ENCODE results near the gene PUS1. TPM values are rescaled to one million over a fixed set of nuclear protein-coding genes. Genes with fewer than 3 reads are reported as not detected.

Gene PUS1
- total and polyA plus RNA-seq, 2 of the 8 experiments (the other 6 are each of a cell fraction or from before 2014, with no cell fraction given) = 48.1 to 81.2 TPM

- WGBS, 2 experiments (ENCODE audit: extremely low coverage in 1 of 2, insufficient coverage in 1 of 2, insufficient read length in 1 of 2, insufficient replicate concordance in 2 of 2, low coverage in 1 of 2, low lambda C conversion rate in 2 of 2, missing lambda C conversion rate in 1 of 2) = 80% methylated on average over 8 of the region's 8 CpGs; no CpG with 5 or more reads in 1 of the 2 experiments
- Histone ChIP-seq H4K20me1 (replicated peaks in 1 of 2; ENCODE audit: control insufficient read depth in 1 of 2, insufficient read depth in 2 of 2, low read length in 2 of 2) (peaks cover 9 to 20% of the 10 kb centered on the region in 2 experiments), H2BK20ac (ENCODE audit: low read length) (no peak overlapping the region), H3K56ac (replicated peaks; ENCODE audit: insufficient read length, low read depth, low read length) (no peak overlapping the region), H3K23ac (ENCODE audit: insufficient read length) (no peak overlapping the region), H2BK120ac (replicated peaks; ENCODE audit: low read depth, low read length) (no peak overlapping the region), H3K4me1 (replicated peaks in 1 of 4; ENCODE audit: control insufficient read depth in 3 of 4, insufficient read depth in 4 of 4, low read length in 3 of 4) (peaks cover 0 to 7% (median 0%) of the 10 kb centered on the region in 4 experiments; a peak in 2 of 7 replicates), H3K36me3 (ENCODE audit: control insufficient read depth in 2 of 4, insufficient read depth in 4 of 4, low read length in 3 of 4) (peaks cover 2 to 11% (median 6%) of the 10 kb centered on the region in 4 experiments; a peak in 4 of 8 replicates), H4K91ac (replicated peaks; ENCODE audit: insufficient read length, low read length) (no peak overlapping the region), H3K9me3 (ENCODE audit: insufficient read depth in 2 of 2, low read depth in 1 of 2, low read length in 1 of 2) (no peaks in the 10 kb centered on the region), H2BK15ac (ENCODE audit: low read length) (no peak overlapping the region), H3K4me3 (ENCODE audit: extremely low read depth in 1 of 4, insufficient read depth in 2 of 4, low read depth in 3 of 4, low read length in 4 of 4) (no peak overlapping the region), H3K4me2 (ENCODE audit: insufficient read depth in 1 of 2, low read depth in 2 of 2, low read length in 2 of 2) (no peak overlapping the region), H2AK5ac (ENCODE audit: low read depth, low read length) (no peak overlapping the region), H2AFZ (ENCODE audit: low read length) (no peak overlapping the region), H3K18ac (ENCODE audit: extremely low read depth, low read length) (no peak overlapping the region), H2BK5ac (ENCODE audit: low read depth, low read length) (no peak overlapping the region), H3K23me2 (ENCODE audit: low read depth, low read length) (no peaks in the 10 kb centered on the region), H3K9ac (replicated peaks in 1 of 4; ENCODE audit: extremely low read depth in 1 of 4, low read depth in 3 of 4, low read length in 3 of 4) (no peak overlapping the region), H3K79me1 (ENCODE audit: low read depth, low read length) (peaks cover 21% of the 10 kb centered on the region), H3K4ac (replicated peaks; ENCODE audit: insufficient read length, low read depth, low read length) (no peak overlapping the region), H4K8ac (ENCODE audit: extremely low read depth, insufficient read depth, low read length) (no peak overlapping the region), H4K5ac (ENCODE audit: insufficient read length, low read depth, low read length) (no peak overlapping the region), H3K27me3 (replicated peaks in 1 of 4; ENCODE audit: control insufficient read depth in 3 of 4, extremely low read depth in 1 of 4, insufficient read depth in 3 of 4, low read length in 3 of 4) (no peaks in the 10 kb centered on the region), H2BK12ac (ENCODE audit: low read depth, low read length) (no peak overlapping the region), H3K27ac (ENCODE audit: low read depth, low read length) (no peak overlapping the region), H3K14ac (ENCODE audit: insufficient read length) (no peak overlapping the region), H3K79me2 (ENCODE audit: control insufficient read depth in 1 of 2, insufficient read depth in 2 of 2, low read length in 2 of 2) (peaks cover 5 to 86% of the 10 kb centered on the region in 2 experiments)
- TF ChIP-seq BCL11A (IDR thresholded peaks at IDR 0.05; ENCODE audit: low read depth in 2 of 2, low read length in 2 of 2) (no peak), CREB1 (IDR thresholded peaks at IDR 0.05) (no peak), TBP (IDR thresholded peaks at IDR 0.05; ENCODE audit: low read depth, low read length) (no peak), RBBP5 (IDR thresholded peaks at IDR 0.05; ENCODE audit: borderline replicate concordance, low read depth, low read length) (no peak), NANOG (IDR thresholded peaks at IDR 0.05; ENCODE audit: insufficient read depth, low read depth, low read length, poor library complexity, severe bottlenecking) (no peak), POU5F1 (IDR thresholded peaks at IDR 0.05; ENCODE audit: low read depth, low read length) (no peak), SIN3A (conservative IDR thresholded peaks at IDR 0.05 in 1 of 2, IDR thresholded peaks at IDR 0.05 in 1 of 2; ENCODE audit: low read depth in 1 of 2, low read length in 2 of 2) (no peak), CBX8 (IDR thresholded peaks at IDR 0.05; ENCODE audit: borderline replicate concordance, low read depth, low read length) (no peak), GTF2F1 (IDR thresholded peaks at IDR 0.05; ENCODE audit: borderline replicate concordance, low read depth, low read length) (no peak), KDM4A (IDR thresholded peaks at IDR 0.05; ENCODE audit: low read depth, low read length, severe bottlenecking) (no peak)
- ChIA-PET CTCF (ENCODE audit: partially characterized antibody) (interaction anchor here (0.6 to 1.6 kb wide), 2 partner anchors 37 to 207 kb away, joined by 3 to 5 read pairs; no protein-coding TSS in a partner anchor), POLR2A (ENCODE audit: partially characterized antibody) (no interaction called here)
- DNase-seq (ENCODE audit: low read depth in 1 of 2, low spot score in 2 of 2) = no peak
- no peak for FAIRE-seq
Measured at GRCh38 chr12:131962069-131962468, 33.0 kb downstream of the PUS1 start.
